Measurements from ENCODE around the gene TMEM120B. TPM values are rescaled to one million over a fixed set of nuclear protein-coding genes. Genes with fewer than 3 reads are reported as not detected.

Gene TMEM120B
- total and polyA plus RNA-seq, 2 experiments from 2014 or later, result 5.5 to 9.5 TPM

DNA sequence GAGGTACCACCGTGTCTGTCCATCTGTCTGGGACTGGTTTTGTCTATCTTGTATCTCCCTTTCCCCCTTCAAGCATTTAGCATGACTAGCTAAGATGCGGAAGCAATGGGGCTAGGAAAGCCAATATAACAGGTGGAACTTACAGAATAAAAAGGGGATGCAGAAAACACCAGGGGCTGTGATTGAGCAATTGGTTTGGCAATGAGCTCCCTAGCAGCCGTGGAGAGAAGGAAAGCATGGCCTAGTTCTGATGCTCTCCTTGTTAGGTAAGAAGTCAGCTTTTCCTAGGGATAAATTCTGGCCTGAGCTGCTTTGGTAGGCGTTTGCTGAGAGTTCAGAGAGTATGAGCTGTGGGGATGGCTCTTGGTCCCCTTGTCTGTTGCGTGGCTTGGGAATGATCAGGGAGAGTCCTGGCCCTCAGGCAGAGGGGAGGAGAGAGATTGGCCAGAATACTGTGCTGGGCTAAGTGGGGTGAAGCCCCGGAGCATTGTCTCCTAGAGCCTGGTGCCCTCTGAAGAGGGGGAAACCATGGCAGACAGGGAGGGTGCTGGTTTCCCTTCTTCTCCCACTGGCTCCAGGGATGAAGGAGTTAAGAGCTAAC, 98.4 kb downstream of the TMEM120B start:
- no peak for DNase-seq (ENCODE audit: low spot score)
- Histone ChIP-seq H3K79me2 (peaks cover 95% of the 10 kb centered on the region), H3K4me2 (peak overlapping the region; percentile 99), H3K36me3 (replicated peaks; ENCODE audit: insufficient read depth, low read depth) (no peaks in the 10 kb centered on the region), H3K27me3 (no peaks in the 10 kb centered on the region), H3K9me3 (ENCODE audit: low read depth) (no peaks in the 10 kb centered on the region), H3K4me3 (no peak overlapping the region), H3K9me2 (replicated peaks; ENCODE audit: insufficient read depth) (no peaks in the 10 kb centered on the region), H4K20me1 (ENCODE audit: insufficient read depth, poor library complexity, severe bottlenecking) (peaks cover 41% of the 10 kb centered on the region), H3K27ac (peak overlapping the region; percentile 89), H3K4me1 (ENCODE audit: insufficient read depth) (peaks cover 41% of the 10 kb centered on the region), H2AFZ (no peak overlapping the region)
- 77% methylated on average over 6 of the region's 6 CpGs for WGBS (ENCODE audit: low lambda C conversion rate, missing lambda C conversion rate)
- TF ChIP-seq CTCF (IDR thresholded peaks at IDR 0.05; ENCODE audit: poor library complexity), result no peak
- TF ChIP-seq EZH2 (IDR thresholded peaks at IDR 0.05; ENCODE audit: borderline replicate concordance), result no peak
- TF ChIP-seq EZH2phosphoT487 (IDR thresholded peaks at IDR 0.05; ENCODE audit: low read depth, severe bottlenecking, unreplicated experiment), result no peak

GRCh38 chr12:121811434-121812319, 99.1 kb downstream of the TMEM120B start:
- 10% methylated on average over 46 of the region's 46 CpGs for WGBS (ENCODE audit: low lambda C conversion rate, missing lambda C conversion rate)
- peaks cover 90% of the 10 kb centered on the region for H3K79me2 ChIP-seq
- H3K27me3 ChIP-seq, result no peaks in the 10 kb centered on the region
- no peaks in the 10 kb centered on the region for H3K36me3 ChIP-seq (replicated peaks; ENCODE audit: insufficient read depth, low read depth)
- peak; percentile 89 for DNase-seq (ENCODE audit: low spot score)
- H4K20me1 ChIP-seq (ENCODE audit: insufficient read depth, poor library complexity, severe bottlenecking), result peaks cover 36% of the 10 kb centered on the region
- peak overlapping the region; percentile 99 for H3K4me2 ChIP-seq
- peaks cover 34% of the 10 kb centered on the region for H3K4me1 ChIP-seq (ENCODE audit: insufficient read depth)
- peak overlapping the region; percentile 91 for H3K4me3 ChIP-seq
- no peaks in the 10 kb centered on the region for H3K9me2 ChIP-seq (replicated peaks; ENCODE audit: insufficient read depth)
- H3K9me3 ChIP-seq (ENCODE audit: low read depth), result no peaks in the 10 kb centered on the region
- H2AFZ ChIP-seq, result no peak overlapping the region
- peak overlapping the region; percentile 89 for H3K27ac ChIP-seq
- TF ChIP-seq EZH2phosphoT487 (IDR thresholded peaks at IDR 0.05; ENCODE audit: low read depth, severe bottlenecking, unreplicated experiment) (no peak), CTCF (IDR thresholded peaks at IDR 0.05; ENCODE audit: poor library complexity) (peak; percentile 95)

DNA sequence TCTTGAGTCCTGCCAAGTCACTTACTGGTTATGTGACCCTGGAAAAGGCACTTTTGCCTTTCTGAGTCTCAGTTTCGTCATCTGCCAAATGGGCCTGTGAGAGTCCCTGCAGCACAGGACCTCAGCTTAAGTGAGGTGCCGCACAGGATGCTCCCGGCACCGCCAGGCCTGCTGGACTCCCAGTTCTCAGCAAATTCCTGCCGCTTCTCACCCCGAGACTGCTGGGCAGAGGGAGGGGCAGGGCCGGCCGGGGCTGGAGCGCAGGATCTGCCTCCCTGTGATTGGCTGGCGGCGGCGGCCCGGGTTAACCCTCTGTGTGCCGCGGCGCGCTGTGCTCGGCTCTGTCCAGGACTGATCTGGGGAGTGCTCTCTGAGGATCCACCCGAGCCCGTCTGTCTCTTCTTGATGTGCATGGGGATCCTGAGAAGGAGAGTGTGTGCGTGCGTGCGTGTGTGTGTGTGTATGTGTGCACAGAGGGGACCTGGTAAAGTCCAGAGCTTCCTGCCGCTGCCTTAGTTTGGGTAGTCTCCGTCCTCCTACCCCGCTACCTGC, 99.8 kb downstream of the TMEM120B start:
- Histone ChIP-seq H3K4me2 (peak overlapping the region; percentile 99), H3K27ac (peak overlapping the region; percentile 57), H3K9me2 (replicated peaks; ENCODE audit: insufficient read depth) (no peaks in the 10 kb centered on the region), H3K27me3 (no peaks in the 10 kb centered on the region), H4K20me1 (ENCODE audit: insufficient read depth, poor library complexity, severe bottlenecking) (peaks cover 36% of the 10 kb centered on the region), H3K79me2 (peaks cover 83% of the 10 kb centered on the region), H3K36me3 (replicated peaks; ENCODE audit: insufficient read depth, low read depth) (no peaks in the 10 kb centered on the region), H3K4me1 (ENCODE audit: insufficient read depth) (peaks cover 28% of the 10 kb centered on the region), H2AFZ (no peak overlapping the region), H3K9me3 (ENCODE audit: low read depth) (no peaks in the 10 kb centered on the region), H3K4me3 (peak overlapping the region; percentile 91)
- DNase-seq (ENCODE audit: low spot score), result peak; percentile 87
- 12% methylated on average over 24 of the region's 26 CpGs for WGBS (ENCODE audit: low lambda C conversion rate, missing lambda C conversion rate)
- TF ChIP-seq EZH2phosphoT487 (IDR thresholded peaks at IDR 0.05; ENCODE audit: low read depth, severe bottlenecking, unreplicated experiment) (no peak), CTCF (IDR thresholded peaks at IDR 0.05; ENCODE audit: poor library complexity) (peak; percentile 2), EZH2 (IDR thresholded peaks at IDR 0.05; ENCODE audit: borderline replicate concordance) (no peak)
